Astrocyte (in vitro differentiated cells and primary cell): ENCODE data around the gene HLA-A.

Source experiments
- EZH2 ChIP-seq: IDR thresholded peaks from 2 replicates; pipeline ENCODE4 v1.6.1; 2012; ENCODE audit warnings: mild to moderate bottlenecking, low read length, inconsistent platforms; ENCODE audit not compliant: insufficient read depth
- TF ChIP-seq, protein P1 (sequence below): IDR thresholded peaks from 2 replicates; pipeline ENCODE4 v1.5.1; 2011; ENCODE audit warnings: low read depth, mild to moderate bottlenecking, inconsistent platforms, low read length, moderate library complexity; ENCODE audit not compliant: insufficient read depth

DNA sequence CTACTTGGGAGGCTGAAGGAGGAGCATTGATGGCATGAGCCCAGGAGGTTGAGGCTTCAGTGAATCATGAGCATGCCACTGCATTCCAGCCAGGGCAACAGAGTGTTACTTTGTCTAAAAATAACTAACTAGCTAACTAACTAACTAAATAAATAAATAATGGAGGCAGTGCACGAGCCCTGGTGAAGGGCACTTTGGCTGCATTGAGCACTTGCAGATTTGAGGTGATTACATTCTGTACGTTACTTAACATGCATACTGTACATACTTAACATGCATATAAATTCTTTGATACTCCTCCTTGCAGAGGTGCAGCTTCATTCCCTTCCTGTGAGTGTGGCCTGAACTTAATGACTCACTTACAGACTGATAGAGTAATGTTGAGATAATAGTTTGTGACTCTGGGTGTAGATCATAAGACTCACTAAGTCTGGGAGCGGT lies 10.7 kb downstream of the HLA-A start:
- TF ChIP-seq, protein P1, sequence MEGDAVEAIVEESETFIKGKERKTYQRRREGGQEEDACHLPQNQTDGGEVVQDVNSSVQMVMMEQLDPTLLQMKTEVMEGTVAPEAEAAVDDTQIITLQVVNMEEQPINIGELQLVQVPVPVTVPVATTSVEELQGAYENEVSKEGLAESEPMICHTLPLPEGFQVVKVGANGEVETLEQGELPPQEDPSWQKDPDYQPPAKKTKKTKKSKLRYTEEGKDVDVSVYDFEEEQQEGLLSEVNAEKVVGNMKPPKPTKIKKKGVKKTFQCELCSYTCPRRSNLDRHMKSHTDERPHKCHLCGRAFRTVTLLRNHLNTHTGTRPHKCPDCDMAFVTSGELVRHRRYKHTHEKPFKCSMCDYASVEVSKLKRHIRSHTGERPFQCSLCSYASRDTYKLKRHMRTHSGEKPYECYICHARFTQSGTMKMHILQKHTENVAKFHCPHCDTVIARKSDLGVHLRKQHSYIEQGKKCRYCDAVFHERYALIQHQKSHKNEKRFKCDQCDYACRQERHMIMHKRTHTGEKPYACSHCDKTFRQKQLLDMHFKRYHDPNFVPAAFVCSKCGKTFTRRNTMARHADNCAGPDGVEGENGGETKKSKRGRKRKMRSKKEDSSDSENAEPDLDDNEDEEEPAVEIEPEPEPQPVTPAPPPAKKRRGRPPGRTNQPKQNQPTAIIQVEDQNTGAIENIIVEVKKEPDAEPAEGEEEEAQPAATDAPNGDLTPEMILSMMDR: no peak
- TF ChIP-seq EZH2: no peak
